ENCODE data around the gene QSOX2. TPM values are rescaled to one million over a fixed set of nuclear protein-coding genes. Genes with fewer than 3 reads are reported as not detected.

The QSOX2 gene
- total RNA-seq, 1 donor, result 12.7 TPM

DNA sequence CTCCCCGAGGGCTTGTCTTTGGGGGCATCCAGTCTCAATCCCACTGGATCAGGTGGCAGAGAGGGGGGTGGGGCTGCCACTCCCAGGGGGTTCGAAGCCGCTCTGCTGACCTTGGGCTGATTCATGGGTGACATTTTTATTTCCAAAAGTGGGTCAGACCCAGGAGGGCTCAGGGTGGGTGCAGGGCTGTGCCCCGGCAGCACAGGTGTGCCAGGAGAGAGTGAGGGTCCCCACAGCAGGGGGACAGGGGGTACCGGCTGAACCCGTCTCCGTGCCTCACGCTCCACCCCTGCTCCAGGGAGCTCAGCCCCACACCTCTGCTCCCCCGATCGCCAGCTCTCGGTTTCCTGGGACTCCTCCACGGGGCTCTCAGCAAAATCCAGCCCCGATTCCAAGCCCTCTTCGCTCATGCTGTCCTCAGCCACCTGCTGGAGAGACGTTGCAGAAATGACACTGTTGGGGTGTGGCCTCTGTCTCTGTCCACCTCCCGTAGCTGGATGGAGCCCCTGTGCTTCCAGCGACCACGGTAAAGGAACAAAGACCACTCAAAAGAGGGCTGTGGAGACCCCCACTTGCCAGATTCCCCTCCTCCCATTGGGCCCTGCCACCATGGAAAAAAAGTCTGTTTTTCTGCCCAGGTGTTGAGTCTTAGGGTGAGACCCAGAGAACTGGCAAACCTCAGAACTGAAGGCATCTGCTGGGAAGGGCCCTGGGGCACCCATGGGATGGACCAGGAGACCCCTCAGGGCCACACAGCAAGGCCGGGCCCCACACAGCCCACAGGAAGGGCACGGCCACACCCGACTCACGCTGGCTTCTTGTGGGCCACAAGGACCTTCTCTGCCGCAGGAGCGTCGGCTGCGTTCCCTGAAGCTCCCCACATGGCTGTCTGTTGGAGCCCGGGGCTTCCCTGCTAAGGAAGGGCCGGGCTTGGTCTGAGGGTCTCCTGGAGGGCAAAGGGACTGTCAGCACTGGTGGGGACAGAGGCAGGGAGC is 10.6 kb upstream of the QSOX2 start:
- Histone ChIP-seq H2AFZ (ENCODE audit: low read length) (no peak overlapping the region), H3K4me2 (ENCODE audit: insufficient read depth, low read length) (no peak overlapping the region)
- TF ChIP-seq, protein P1, sequence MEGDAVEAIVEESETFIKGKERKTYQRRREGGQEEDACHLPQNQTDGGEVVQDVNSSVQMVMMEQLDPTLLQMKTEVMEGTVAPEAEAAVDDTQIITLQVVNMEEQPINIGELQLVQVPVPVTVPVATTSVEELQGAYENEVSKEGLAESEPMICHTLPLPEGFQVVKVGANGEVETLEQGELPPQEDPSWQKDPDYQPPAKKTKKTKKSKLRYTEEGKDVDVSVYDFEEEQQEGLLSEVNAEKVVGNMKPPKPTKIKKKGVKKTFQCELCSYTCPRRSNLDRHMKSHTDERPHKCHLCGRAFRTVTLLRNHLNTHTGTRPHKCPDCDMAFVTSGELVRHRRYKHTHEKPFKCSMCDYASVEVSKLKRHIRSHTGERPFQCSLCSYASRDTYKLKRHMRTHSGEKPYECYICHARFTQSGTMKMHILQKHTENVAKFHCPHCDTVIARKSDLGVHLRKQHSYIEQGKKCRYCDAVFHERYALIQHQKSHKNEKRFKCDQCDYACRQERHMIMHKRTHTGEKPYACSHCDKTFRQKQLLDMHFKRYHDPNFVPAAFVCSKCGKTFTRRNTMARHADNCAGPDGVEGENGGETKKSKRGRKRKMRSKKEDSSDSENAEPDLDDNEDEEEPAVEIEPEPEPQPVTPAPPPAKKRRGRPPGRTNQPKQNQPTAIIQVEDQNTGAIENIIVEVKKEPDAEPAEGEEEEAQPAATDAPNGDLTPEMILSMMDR (IDR thresholded peaks at IDR 0.05; ENCODE audit: extremely low read depth, low read depth, low read length), result no peak

DNA sequence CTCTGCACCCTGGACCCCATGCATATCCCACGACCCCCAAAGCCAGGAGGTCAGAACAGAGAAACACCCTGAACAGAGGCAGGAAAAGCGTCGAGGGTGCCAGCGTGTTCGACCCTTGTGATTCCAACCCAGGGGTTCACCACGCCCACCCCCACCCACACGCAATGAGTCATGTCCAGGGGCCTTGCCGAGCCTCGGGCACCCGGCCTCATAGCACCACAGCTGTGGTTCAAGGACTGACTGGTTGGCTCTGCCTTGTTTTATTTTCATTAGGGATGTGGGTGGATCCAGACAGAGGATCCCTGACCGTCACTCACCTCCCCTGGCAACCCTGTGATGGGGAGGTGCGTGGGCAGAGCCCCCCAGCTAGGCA is 9.5 kb upstream of the QSOX2 start:
- DNase-seq (ENCODE audit: insufficient read length, low spot score, missing footprints), result peak; percentile 99
- no peak overlapping the region for H3K4me2 ChIP-seq (ENCODE audit: insufficient read depth, low read length)
- TF ChIP-seq, protein P1 (IDR thresholded peaks at IDR 0.05; ENCODE audit: extremely low read depth, low read depth, low read length), result no peak
- peaks cover 9% of the 10 kb centered on the region for H3K27me3 ChIP-seq (ENCODE audit: insufficient read depth, low read length)
- H3K9me3 ChIP-seq (ENCODE audit: low read depth, low read length), result no peaks in the 10 kb centered on the region
- no peak overlapping the region for H3K4me3 ChIP-seq (ENCODE audit: insufficient read depth, low read length)
- H2AFZ ChIP-seq (ENCODE audit: low read length), result no peak overlapping the region
- H3K79me2 ChIP-seq (ENCODE audit: insufficient read depth, low read length), result no peaks in the 10 kb centered on the region
- H4K20me1 ChIP-seq (ENCODE audit: insufficient read depth, low read length), result no peaks in the 10 kb centered on the region
- H3K27ac ChIP-seq (ENCODE audit: low read depth, low read length), result no peak overlapping the region
- no peaks in the 10 kb centered on the region for H3K36me3 ChIP-seq (ENCODE audit: insufficient read depth, low read length)
- peaks cover 11% of the 10 kb centered on the region for H3K4me1 ChIP-seq (ENCODE audit: insufficient read depth, low read length)

More for the DNA sequence above, 10.6 kb upstream of the QSOX2 start:
- H4K20me1 ChIP-seq (ENCODE audit: insufficient read depth, low read length), result no peaks in the 10 kb centered on the region
- no peak overlapping the region for H3K4me3 ChIP-seq (ENCODE audit: insufficient read depth, low read length)
- DNase-seq (ENCODE audit: insufficient read length, low spot score, missing footprints), result peak; percentile 87
- peaks cover 11% of the 10 kb centered on the region for H3K4me1 ChIP-seq (ENCODE audit: insufficient read depth, low read length)
- no peaks in the 10 kb centered on the region for H3K9me3 ChIP-seq (ENCODE audit: low read depth, low read length)
- no peaks in the 10 kb centered on the region for H3K36me3 ChIP-seq (ENCODE audit: insufficient read depth, low read length)
- no peaks in the 10 kb centered on the region for H3K79me2 ChIP-seq (ENCODE audit: insufficient read depth, low read length)
- H3K27ac ChIP-seq (ENCODE audit: low read depth, low read length), result no peak overlapping the region
- H3K27me3 ChIP-seq (ENCODE audit: insufficient read depth, low read length), result no peaks in the 10 kb centered on the region

DNA sequence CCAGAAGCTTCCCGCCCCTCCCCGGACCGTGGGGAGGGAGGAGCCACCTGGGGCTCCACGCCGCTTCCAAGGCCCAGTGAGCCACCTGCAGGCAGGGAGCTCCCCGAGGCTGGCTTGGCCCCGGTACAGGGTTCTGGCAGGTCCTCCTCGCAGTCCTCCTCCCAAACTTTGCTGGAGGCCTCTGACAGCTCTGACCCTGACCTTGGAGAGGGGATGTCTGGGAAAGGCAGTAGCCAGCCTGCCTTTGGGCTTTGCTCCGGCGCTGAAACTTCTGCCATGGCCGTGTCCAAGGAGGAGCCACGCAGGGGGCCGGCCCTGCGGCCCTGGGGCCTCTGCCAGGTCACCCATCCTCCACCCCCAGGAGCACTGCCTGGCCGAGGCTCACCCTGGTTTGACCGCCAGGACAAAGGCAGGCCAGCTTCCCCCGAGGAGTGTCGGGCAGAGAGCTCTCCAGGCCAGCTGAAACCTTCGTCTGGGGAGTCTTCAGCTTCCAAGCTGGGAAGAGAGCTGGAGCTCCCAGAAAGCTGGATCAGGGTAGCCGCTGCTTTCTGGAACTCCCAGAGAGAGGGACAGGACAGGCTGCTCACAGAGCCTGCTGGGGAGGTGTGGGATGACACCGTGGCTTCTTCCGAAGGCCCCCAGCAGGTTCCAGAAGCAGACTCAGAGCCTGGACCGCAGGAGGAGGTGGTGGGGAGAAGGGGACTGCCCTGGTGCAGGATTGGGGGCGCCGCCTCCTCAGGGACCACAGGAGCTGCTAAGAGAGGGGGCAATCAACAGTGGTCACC is 9.0 kb upstream of the QSOX2 start:
- Histone ChIP-seq H4K20me1 (ENCODE audit: insufficient read depth, low read length) (no peaks in the 10 kb centered on the region), H3K36me3 (ENCODE audit: insufficient read depth, low read length) (no peaks in the 10 kb centered on the region), H3K27ac (ENCODE audit: low read depth, low read length) (no peak overlapping the region), H3K4me1 (ENCODE audit: insufficient read depth, low read length) (peaks cover 11% of the 10 kb centered on the region), H3K4me2 (ENCODE audit: insufficient read depth, low read length) (no peak overlapping the region), H3K9me3 (ENCODE audit: low read depth, low read length) (no peaks in the 10 kb centered on the region), H3K4me3 (ENCODE audit: insufficient read depth, low read length) (no peak overlapping the region), H3K79me2 (ENCODE audit: insufficient read depth, low read length) (no peaks in the 10 kb centered on the region), H3K27me3 (ENCODE audit: insufficient read depth, low read length) (peaks cover 15% of the 10 kb centered on the region), H2AFZ (ENCODE audit: low read length) (no peak overlapping the region)
- TF ChIP-seq, protein P1 (IDR thresholded peaks at IDR 0.05; ENCODE audit: extremely low read depth, low read depth, low read length), result no peak
- peak; percentile 93 for DNase-seq (ENCODE audit: insufficient read length, low spot score, missing footprints)
